Epithelial cell of proximal tubule (primary cell): Measurements from ENCODE around the gene SRBD1. TPM values are rescaled to one million over a fixed set of nuclear protein-coding genes. Genes with fewer than 3 reads are reported as not detected.

Experiments used
- DNase-seq: peaks from one replicate; pipeline ENCODE4 v3.0.0-alpha.2; 2011; ENCODE audit warnings: low read depth
- H3K4me3 ChIP-seq: 2 replicates; pipeline ENCODE4 v1.5.1; 2011; ENCODE audit warnings: low read depth, mild to moderate bottlenecking, low read length
- CTCF ChIP-seq: conservative IDR thresholded peaks from 2 replicates; pipeline ENCODE4 v1.5.1; 2012; ENCODE audit warnings: low read depth, mild to moderate bottlenecking, low read length
- total RNA-seq: library from RNA; depleted of rRNA; stranded (reverse); fragments of >200 nt; gene quantifications from 2 replicates; pipeline ENCODE4 v1.2.3, GENCODE V29; 2015

Gene SRBD1
- total RNA-seq, 1 donor from 2014 or later = 8.1 TPM

GRCh38 chr2:45345331-45346234 lies 265.5 kb downstream of the SRBD1 start:
- TF ChIP-seq CTCF = no peak
- DNase-seq = no peak
- H3K4me3 ChIP-seq = no peak overlapping the region

GRCh38 chr2:45344502-45344901 lies 266.6 kb downstream of the SRBD1 start:
- no peak for DNase-seq

GRCh38 chr2:45344071-45344470 lies 267.0 kb downstream of the SRBD1 start:
- DNase-seq = no peak
- no peak for TF ChIP-seq CTCF
- no peak overlapping the region for H3K4me3 ChIP-seq

More at GRCh38 chr2:45344502-45344901, 266.6 kb downstream of the SRBD1 start:
- TF ChIP-seq CTCF = no peak
- H3K4me3 ChIP-seq = no peak overlapping the region

- no peak for TF ChIP-seq CTCF
- no peak for DNase-seq
Observed at GRCh38 chr2:45343251-45344017, 267.6 kb downstream of the SRBD1 start.

GRCh38 chr2:45340318-45340717 lies 270.7 kb downstream of the SRBD1 start:
- TF ChIP-seq CTCF = no peak
- no peak overlapping the region for H3K4me3 ChIP-seq
- no peak for DNase-seq

More at GRCh38 chr2:45343251-45344017, 267.6 kb downstream of the SRBD1 start:
- no peak overlapping the region for H3K4me3 ChIP-seq

- H3K4me3 ChIP-seq = no peak overlapping the region
- TF ChIP-seq CTCF = no peak
- DNase-seq = no peak
Observed at GRCh38 chr2:45339253-45339652, 271.8 kb downstream of the SRBD1 start.

Other genes starting within 250 kb of the SRBD1 start
- gene PRKCE, start 40.4 kb upstream of the SRBD1 start, total RNA-seq = 2.5 and 6.0 TPM in 2 replicates